Gastroesophageal sphincter (tissue), 2 donors: ENCODE results near the gene STAT6.
A peak's percentile ranks its signal among the peaks of the same experiment; 100 is the strongest.

Experiments used
- POLR2A ChIP-seq, 2 donors: fragments of 450-650 bp; IDR thresholded peaks; one replicate each; pipeline ENCODE4 v1.6.1; 2017; ENCODE audit warnings: antibody characterized with exemption in 2 of 2, mild to moderate bottlenecking in 2 of 2, moderate library complexity in 1 of 2
- POLR2AphosphoS5 ChIP-seq: sonication (generic); formaldehyde crosslinking; IDR thresholded peaks from one replicate; pipeline ENCODE4 v1.6.1; 2017; ENCODE audit warnings: antibody characterized with exemption

DNA sequence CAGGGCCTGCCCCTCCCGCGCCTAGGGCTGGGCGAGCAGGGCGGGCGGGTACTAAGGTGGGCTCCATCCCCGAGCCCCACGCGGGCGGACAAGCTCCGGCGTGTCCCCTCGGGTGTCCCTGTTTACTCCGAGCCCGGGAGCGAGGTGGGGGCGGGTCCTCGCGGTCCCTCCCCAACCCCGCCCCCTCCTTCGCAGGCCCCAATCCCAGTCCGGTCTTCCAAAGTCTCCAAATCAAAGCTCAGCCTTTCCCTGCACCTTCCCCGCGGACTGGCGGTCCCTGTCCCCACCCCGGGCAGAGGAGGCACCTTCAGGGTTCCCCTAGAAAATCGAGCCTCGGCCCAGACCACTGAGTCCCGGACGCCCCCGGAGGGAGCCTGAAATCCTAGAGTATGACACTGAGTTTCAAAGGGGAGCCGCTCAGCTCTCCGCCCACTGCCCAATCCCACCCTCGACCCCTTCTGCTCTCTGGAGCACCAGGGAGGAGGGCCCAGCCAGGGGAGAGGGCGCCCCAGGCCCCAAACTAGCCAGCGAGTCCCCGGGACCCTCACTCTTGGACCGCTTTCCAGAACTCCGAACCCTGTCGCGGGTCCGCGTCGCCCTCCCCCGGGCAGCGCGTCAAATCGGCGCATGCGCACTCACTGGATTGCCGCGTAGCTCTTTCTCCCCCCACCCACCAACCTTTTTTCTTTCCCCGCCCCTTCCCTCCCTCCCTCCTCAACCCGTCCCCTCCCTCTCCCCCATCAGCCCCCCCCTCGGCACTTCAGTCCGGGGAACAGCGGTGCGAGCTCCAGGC, 16.8 kb upstream of the STAT6 start, which contains the start of gene LRP1:
- peak; percentile 86 for TF ChIP-seq POLR2AphosphoS5
- peak; percentile 74 to 79 for TF ChIP-seq POLR2A (IDR thresholded peaks at IDR 0.05)
